ENCODE measurements around the gene DMWD.

DNA sequence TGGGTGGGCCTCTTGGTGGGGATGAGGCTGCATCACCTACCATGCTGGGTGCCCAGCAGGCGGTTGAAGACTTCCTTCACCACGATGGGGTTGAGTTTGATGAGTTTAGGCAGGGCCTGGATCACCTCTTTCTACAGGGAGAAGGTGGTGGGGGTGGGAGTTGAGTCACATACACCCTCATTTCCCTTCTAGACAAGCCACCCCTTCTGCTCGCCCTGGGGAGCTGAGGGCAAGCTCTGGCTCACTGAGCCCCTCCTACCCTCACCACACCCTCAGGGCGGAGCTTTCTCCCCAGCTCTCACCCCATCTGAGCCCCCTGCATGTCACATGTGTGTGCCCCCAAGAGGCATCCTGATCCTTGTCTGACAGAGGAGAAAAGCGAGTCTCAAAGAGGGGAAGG lies 30.1 kb upstream of the DMWD start:
- TF ChIP-seq, protein P1, sequence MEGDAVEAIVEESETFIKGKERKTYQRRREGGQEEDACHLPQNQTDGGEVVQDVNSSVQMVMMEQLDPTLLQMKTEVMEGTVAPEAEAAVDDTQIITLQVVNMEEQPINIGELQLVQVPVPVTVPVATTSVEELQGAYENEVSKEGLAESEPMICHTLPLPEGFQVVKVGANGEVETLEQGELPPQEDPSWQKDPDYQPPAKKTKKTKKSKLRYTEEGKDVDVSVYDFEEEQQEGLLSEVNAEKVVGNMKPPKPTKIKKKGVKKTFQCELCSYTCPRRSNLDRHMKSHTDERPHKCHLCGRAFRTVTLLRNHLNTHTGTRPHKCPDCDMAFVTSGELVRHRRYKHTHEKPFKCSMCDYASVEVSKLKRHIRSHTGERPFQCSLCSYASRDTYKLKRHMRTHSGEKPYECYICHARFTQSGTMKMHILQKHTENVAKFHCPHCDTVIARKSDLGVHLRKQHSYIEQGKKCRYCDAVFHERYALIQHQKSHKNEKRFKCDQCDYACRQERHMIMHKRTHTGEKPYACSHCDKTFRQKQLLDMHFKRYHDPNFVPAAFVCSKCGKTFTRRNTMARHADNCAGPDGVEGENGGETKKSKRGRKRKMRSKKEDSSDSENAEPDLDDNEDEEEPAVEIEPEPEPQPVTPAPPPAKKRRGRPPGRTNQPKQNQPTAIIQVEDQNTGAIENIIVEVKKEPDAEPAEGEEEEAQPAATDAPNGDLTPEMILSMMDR (optimal IDR thresholded peaks at IDR 0.05 in 1 of 3, IDR thresholded peaks at IDR 0.05 in 1 of 3, conservative IDR thresholded peaks at IDR 0.05 in 1 of 3; ENCODE audit: extremely low read depth in 1 of 3, insufficient read depth in 2 of 3, low read length in 3 of 3), result no peak
- TF ChIP-seq EZH2 (IDR thresholded peaks at IDR 0.05; ENCODE audit: low read length), result no peak
